ENCODE measurements around the gene TSLP.

- TF ChIP-seq POLR2A (IDR thresholded peaks at IDR 0.05), result no peak
- no peak for TF ChIP-seq CTCF (IDR thresholded peaks at IDR 0.05)
- TF ChIP-seq POLR2AphosphoS5 (IDR thresholded peaks at IDR 0.05; ENCODE audit: insufficient read depth in 1 of 2, low read depth in 1 of 2), result no peak
Measured at GRCh38 chr5:111107371-111107770, 35.9 kb downstream of the TSLP start.
